Large intestine (tissue), 3 donors: Measurements from ENCODE around the gene ASIC3. TPM values are rescaled to one million over a fixed set of nuclear protein-coding genes. Genes with fewer than 3 reads are reported as not detected.
A peak's percentile ranks its signal among the peaks of the same experiment; 100 is the strongest.

Experiments used
- DNase-seq, 2 donors: peaks; one replicate each; pipeline versions ENCODE4 v3.0.0 to v3.0.0-alpha.2; 2013
- H3K27ac ChIP-seq: one replicate; pipeline ENCODE4 v1.5.1; 2013; ENCODE audit warnings: low read length
- H3K27me3 ChIP-seq: 2 replicates; pipeline ENCODE4 v1.6.1; 2013; ENCODE audit warnings: low read length; ENCODE audit not compliant: control insufficient read depth, insufficient read depth
- H3K36me3 ChIP-seq: 2 replicates; pipeline ENCODE4 v1.6.1; 2013; ENCODE audit warnings: low read length; ENCODE audit not compliant: control insufficient read depth, insufficient read depth
- H3K4me1 ChIP-seq: one replicate; pipeline ENCODE4 v1.6.1; 2013; ENCODE audit warnings: low read length; ENCODE audit not compliant: control insufficient read depth, insufficient read depth
- H3K4me3 ChIP-seq: one replicate; pipeline ENCODE4 v1.5.1; 2013; ENCODE audit warnings: low read length
- H3K9me3 ChIP-seq: one replicate; pipeline ENCODE4 v1.6.1; 2013; ENCODE audit warnings: mild to moderate bottlenecking, low read depth, low read length, moderate library complexity; ENCODE audit not compliant: control insufficient read depth
- WGBS: methylation state at CpG from one replicate; pipeline ENCODE4 v1.1.5; 2013; ENCODE audit warnings: low lambda C conversion rate; ENCODE audit not compliant: insufficient coverage; 5-methylcytosine and 5-hydroxymethylcytosine counted together
- polyA plus RNA-seq: library from polyadenylated mRNA; unstranded; fragments of 120-200 nt; gene quantifications from one replicate; pipeline ENCODE4 v1.2.1, GENCODE V29; 2013

ASIC3 gene
- polyA plus RNA-seq, 1 donor: 6.9 TPM

- peak; percentile 100 for DNase-seq
- H3K9me3 ChIP-seq: no peaks in the 10 kb centered on the region
- peak overlapping the region; percentile 89 for H3K4me3 ChIP-seq
- WGBS: no CpG with 5 or more reads among the region's 46 CpGs
- H3K27ac ChIP-seq: peak overlapping the region; percentile 96
- peaks cover 43% of the 10 kb centered on the region for H3K4me1 ChIP-seq
- H3K36me3 ChIP-seq: peaks cover 5% of the 10 kb centered on the region
- no peaks in the 10 kb centered on the region for H3K27me3 ChIP-seq
Measured at GRCh38 chr7:151057989-151058780, 9.9 kb downstream of the ASIC3 start.

GRCh38 chr7:151058781-151059366, 10.5 kb downstream of the ASIC3 start:
- Histone ChIP-seq H3K4me3 (peak overlapping the region; percentile 89), H3K9me3 (no peaks in the 10 kb centered on the region), H3K36me3 (peaks cover 4% of the 10 kb centered on the region), H3K27ac (peak overlapping the region; percentile 96), H3K4me1 (peaks cover 50% of the 10 kb centered on the region), H3K27me3 (no peaks in the 10 kb centered on the region)
- DNase-seq: no peak
- WGBS: no CpG with 5 or more reads among the region's 18 CpGs

- peak within 1 kb of the TSS; percentile 96 for H3K27ac ChIP-seq
- no peaks in the 10 kb centered on the region for H3K27me3 ChIP-seq
- DNase-seq: peak; percentile 72 to 91
- H3K4me3 ChIP-seq: peak within 1 kb of the TSS; percentile 89
- no CpG with 5 or more reads among the region's 75 CpGs for WGBS
- peaks cover 5% of the 10 kb centered on the region for H3K36me3 ChIP-seq
- H3K9me3 ChIP-seq: no peaks in the 10 kb centered on the region
- H3K4me1 ChIP-seq: peaks cover 52% of the 10 kb centered on the region
Measured at GRCh38 chr7:151059367-151060112, 11.2 kb downstream of the ASIC3 start, which contains the start of gene SLC4A2. Gene SLC4A2 (plus strand): TSS chr7:151059589. CDS start chr7:151061988, 2,399 bp downstream.

GRCh38 chr7:151060113-151060415, 11.7 kb downstream of the ASIC3 start:
- Histone ChIP-seq H3K4me3 (peak overlapping the region; percentile 89), H3K9me3 (no peaks in the 10 kb centered on the region), H3K4me1 (peaks cover 52% of the 10 kb centered on the region), H3K27ac (peak overlapping the region; percentile 96), H3K36me3 (peaks cover 10% of the 10 kb centered on the region), H3K27me3 (no peaks in the 10 kb centered on the region)
- DNase-seq: no peak
- no CpG with 5 or more reads among the region's 17 CpGs for WGBS

GRCh38 chr7:151060416-151061212, 12.3 kb downstream of the ASIC3 start:
- peak overlapping the region; percentile 89 for H3K4me3 ChIP-seq
- H3K27ac ChIP-seq: no peak overlapping the region
- H3K4me1 ChIP-seq: peaks cover 52% of the 10 kb centered on the region
- peaks cover 16% of the 10 kb centered on the region for H3K36me3 ChIP-seq
- H3K9me3 ChIP-seq: no peaks in the 10 kb centered on the region
- H3K27me3 ChIP-seq: no peaks in the 10 kb centered on the region
- peak in 1 of 2 donors; percentile 48 for DNase-seq
- no CpG with 5 or more reads among the region's 21 CpGs for WGBS

- Histone ChIP-seq H3K36me3 (peaks cover 24% of the 10 kb centered on the region), H3K4me1 (peaks cover 49% of the 10 kb centered on the region), H3K9me3 (no peaks in the 10 kb centered on the region), H3K27ac (no peak overlapping the region), H3K4me3 (no peak overlapping the region), H3K27me3 (no peaks in the 10 kb centered on the region)
- DNase-seq: no peak
- WGBS: 62% methylated on average over 3 of the region's 33 CpGs
Measured at GRCh38 chr7:151061213-151062110, 13.1 kb downstream of the ASIC3 start.

- Histone ChIP-seq H3K36me3 (peaks cover 30% of the 10 kb centered on the region), H3K9me3 (no peaks in the 10 kb centered on the region), H3K27ac (no peak overlapping the region), H3K4me3 (peak overlapping the region; percentile 0), H3K4me1 (peaks cover 43% of the 10 kb centered on the region), H3K27me3 (no peaks in the 10 kb centered on the region)
- no CpG with 5 or more reads among the region's 11 CpGs for WGBS
- DNase-seq: no peak
Measured at GRCh38 chr7:151062111-151062398, 13.7 kb downstream of the ASIC3 start.

- Histone ChIP-seq H3K27me3 (no peaks in the 10 kb centered on the region), H3K4me1 (peaks cover 41% of the 10 kb centered on the region), H3K4me3 (peak overlapping the region; percentile 78), H3K27ac (peak overlapping the region; percentile 79), H3K36me3 (peaks cover 36% of the 10 kb centered on the region), H3K9me3 (no peaks in the 10 kb centered on the region)
- no CpG with 5 or more reads among the region's 43 CpGs for WGBS
- peak; percentile 93 to 96 for DNase-seq
Measured at GRCh38 chr7:151062399-151063211, 14.3 kb downstream of the ASIC3 start.

GRCh38 chr7:151063212-151063561, 14.9 kb downstream of the ASIC3 start:
- Histone ChIP-seq H3K4me1 (peaks cover 40% of the 10 kb centered on the region), H3K4me3 (peak overlapping the region; percentile 78), H3K9me3 (no peaks in the 10 kb centered on the region), H3K27ac (peak overlapping the region; percentile 79), H3K36me3 (peaks cover 41% of the 10 kb centered on the region), H3K27me3 (no peaks in the 10 kb centered on the region)
- no CpG with 5 or more reads among the region's 11 CpGs for WGBS
- peak in 1 of 2 donors; percentile 64 for DNase-seq
